Endothelial cell of umbilical vein (primary cell): ENCODE data around the gene CARMIL1. TPM values are rescaled to one million over a fixed set of nuclear protein-coding genes. Genes with fewer than 3 reads are reported as not detected.

Experiments used
- BruUV-seq: library from RNA; stranded (reverse); fragments of 400-500 nt; replicated peaks from 2 replicates; lab custom pipeline; 2021; lab: Mats Ljungman, UMichigan
- CTCF ChIA-PET: fragments of 300-600, 350-600 bp; sonication (Branson Sonifier 250); formaldehyde crosslinking; loops from one replicate; lab custom pipeline; 2021; ENCODE audit warnings: antibody characterized with exemption, inconsistent platforms; lab: Charles Lee
- POLR2A ChIA-PET: fragments of 300-600, 350-600 bp; sonication (Branson Sonifier 250); formaldehyde crosslinking; loops from one replicate; lab custom pipeline; 2021; ENCODE audit warnings: antibody characterized with exemption, inconsistent platforms; lab: Charles Lee
- DNase-seq: peaks from one replicate; pipeline ENCODE4 v3.0.0-alpha.2; 2011; ENCODE audit warnings: low read depth, low spot score
- FAIRE-seq: peaks from 2 replicates; lab custom pipeline; 2011; peaks lifted over from hg19 to GRCh38; lab: Jason Lieb, UNC
- H2AFZ ChIP-seq: 2 replicates; pipeline ENCODE4 v1.6.0; 2012; ENCODE audit warnings: low read depth, low read length, control low read depth, inconsistent platforms
- H3K27ac ChIP-seq: 2 replicates; pipeline ENCODE4 v1.5.1; 2011; ENCODE audit warnings: low read depth, mild to moderate bottlenecking, control low read depth, low read length, moderate library complexity; ENCODE audit not compliant: insufficient read depth
- H3K27me3 ChIP-seq, 2 experiments: 2 replicates each; pipeline versions ENCODE4 v1.6.0 to v1.6.1; 2011; ENCODE audit warnings: low read length in 2 of 2, mixed read lengths in 1 of 2; ENCODE audit not compliant: control insufficient read depth in 2 of 2, insufficient read depth in 2 of 2
- H3K36me3 ChIP-seq, 2 experiments: 2 replicates in 1 of 2; 3 replicates in 1 of 2; pipeline ENCODE4 v1.5.1; 2011; ENCODE audit warnings: low read length in 2 of 2, mild to moderate bottlenecking in 1 of 2, moderate library complexity in 1 of 2; ENCODE audit not compliant: control insufficient read depth in 2 of 2, insufficient read depth in 2 of 2; ENCODE audit errors: extremely low read depth in 1 of 2
- H3K4me1 ChIP-seq: 3 replicates; pipeline ENCODE4 v1.5.1; 2011; ENCODE audit warnings: mild to moderate bottlenecking, low read length; ENCODE audit not compliant: control insufficient read depth, insufficient read depth; ENCODE audit errors: extremely low read depth
- H3K4me2 ChIP-seq: 2 replicates; pipeline ENCODE4 v1.6.1; 2011; ENCODE audit warnings: low read length, control low read depth, mixed read lengths; ENCODE audit not compliant: insufficient read depth
- H3K4me3 ChIP-seq, 3 experiments: fragments of 200-600 bp in 1 of 3; sonication (generic), shearing (Covaris generic) in 1 of 3; replicated peaks in 1 of 3; 2 replicates each; pipeline ENCODE4 v1.5.1; 2011 to 2016; ENCODE audit warnings: control low read depth in 3 of 3, low read length in 3 of 3, mild to moderate bottlenecking in 2 of 3, inconsistent platforms in 1 of 3, low read depth in 1 of 3, moderate library complexity in 1 of 3; ENCODE audit not compliant: insufficient read depth in 1 of 3
- H3K79me2 ChIP-seq: 2 replicates; pipeline ENCODE4 v1.6.0; 2012; ENCODE audit warnings: low read length, inconsistent platforms; ENCODE audit not compliant: control insufficient read depth, insufficient read depth
- H3K9ac ChIP-seq: replicated peaks from 2 replicates; pipeline ENCODE3; 2011; ENCODE audit warnings: low read length, control low read depth; ENCODE audit not compliant: insufficient read depth; ENCODE audit errors: extremely low read depth
- H3K9me1 ChIP-seq: replicated peaks from 3 replicates; pipeline ENCODE4 v1.6.0; 2011; ENCODE audit warnings: mild to moderate bottlenecking, low read length; ENCODE audit not compliant: control insufficient read depth, insufficient read depth; ENCODE audit errors: extremely low read depth
- H3K9me3 ChIP-seq: replicated peaks from 2 replicates; pipeline ENCODE4 v1.5.1; 2012; ENCODE audit warnings: low read length, inconsistent platforms; ENCODE audit not compliant: control insufficient read depth, insufficient read depth
- H4K20me1 ChIP-seq: replicated peaks from 2 replicates; pipeline ENCODE3; 2011; ENCODE audit warnings: mild to moderate bottlenecking, low read length; ENCODE audit not compliant: control insufficient read depth, insufficient read depth; ENCODE audit errors: extremely low read depth
- EZH2 ChIP-seq: IDR thresholded peaks from 2 replicates; pipeline ENCODE4 v1.6.1; 2012; ENCODE audit warnings: borderline replicate concordance, low read depth, mild to moderate bottlenecking, moderate library complexity, low read length, inconsistent platforms; ENCODE audit not compliant: severe bottlenecking
- FOS ChIP-seq: IDR thresholded peaks from 2 replicates; pipeline ENCODE4 v1.6.1; 2011; ENCODE audit warnings: mild to moderate bottlenecking, low read length, moderate library complexity, borderline replicate concordance; ENCODE audit not compliant: insufficient read depth
- GATA2 ChIP-seq: IDR thresholded peaks from 2 replicates; pipeline ENCODE4 v1.7.0; 2011; ENCODE audit warnings: low read depth, mild to moderate bottlenecking, moderate library complexity, mixed read lengths, low read length; ENCODE audit not compliant: insufficient read length, insufficient read depth
- JUN ChIP-seq: IDR thresholded peaks from 2 replicates; pipeline ENCODE4 v1.6.1; 2011; ENCODE audit warnings: borderline replicate concordance, low read depth; ENCODE audit not compliant: insufficient read length, insufficient read depth
- MYC ChIP-seq: IDR thresholded peaks from one replicate; pipeline ENCODE4 v1.6.1; 2011; ENCODE audit warnings: mild to moderate bottlenecking, low read depth, low read length
- POLR2A ChIP-seq: IDR thresholded peaks from 2 replicates; pipeline ENCODE4 v1.6.1; 2012; ENCODE audit warnings: low read depth, mild to moderate bottlenecking, control low read depth, low read length
- POLR2AphosphoS5 ChIP-seq: IDR thresholded peaks from 2 replicates; pipeline ENCODE4 v1.6.1; 2012; ENCODE audit warnings: low read depth, mild to moderate bottlenecking, control low read depth, low read length, moderate library complexity; ENCODE audit not compliant: insufficient read depth
- dilution Hi-C: fragments of 300-500 bp; cut with MboI; formaldehyde crosslinking; loops from one replicate; pipeline ENCODE4 v1.15.0; 2019; ENCODE audit warnings: low sequenced_read_pairs; ENCODE audit not compliant: extremely low pct_ligation_motif_present
- intact Hi-C: fragments of 100-400 bp; cut with micrococcal nuclease; formaldehyde crosslinking; loops from one replicate; pipeline ENCODE4 v1.10.0; 2022
- polyA plus RNA-seq, 4 experiments: library from polyadenylated mRNA; depleted of rRNA in 3 of 4; stranded (reverse) in 3 of 4; unstranded in 1 of 4; fragments of >200 nt; gene quantifications; 2 replicates each; pipeline versions ENCODE4 v1.2.1 to v1.2.3, GENCODE V29; 2011 to 2012; ENCODE audit warnings: missing spikeins in 1 of 4
- total RNA-seq: library from RNA; stranded (reverse); gene quantifications from 2 replicates; pipeline ENCODE4 v1.2.3, GENCODE V29; 2021
- TF ChIP-seq, protein P1 (sequence below), 2 donors: IDR thresholded peaks; 1 replicate in 1 of 2; 2 replicates in 1 of 2; pipeline ENCODE4 v1.5.1; 2011; ENCODE audit warnings: low read length in 2 of 2, mild to moderate bottlenecking in 2 of 2, moderate library complexity in 2 of 2, control low read depth in 1 of 2, inconsistent platforms in 1 of 2, low read depth in 1 of 2; ENCODE audit not compliant: insufficient read depth in 1 of 2; ENCODE audit errors: extremely low read depth in 1 of 2
- TF ChIP-seq, protein P2 (sequence below): IDR thresholded peaks from 2 replicates; pipeline ENCODE4 v1.6.1; 2011; ENCODE audit not compliant: insufficient read depth, insufficient read length

Gene CARMIL1
- total and polyA plus RNA-seq, 2 donors (not counting 3 experiments of a cell fraction or from before 2014, with no cell fraction given): 1.3 to 8.7 TPM

DNA sequence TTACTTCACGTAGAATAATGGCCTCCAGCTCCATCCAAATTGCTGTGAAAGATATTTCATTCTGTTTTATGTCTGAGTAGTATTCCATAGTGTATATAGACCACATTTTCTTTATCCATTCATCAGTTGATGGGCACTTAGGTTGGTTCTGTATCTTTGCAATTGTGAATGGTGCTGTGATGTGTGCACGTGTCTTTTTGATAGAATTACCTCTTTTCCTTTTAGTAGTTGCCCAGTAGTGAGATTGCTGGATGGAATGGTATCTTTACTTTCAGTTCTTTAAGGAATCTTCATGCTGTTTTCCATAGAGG is 91.8 kb downstream of the CARMIL1 start:
- no peaks in the 10 kb centered on the region for H3K36me3 ChIP-seq
- BruUV-seq: no TSS peak
- H3K27me3 ChIP-seq: peaks cover 0 to 1% of the 10 kb centered on the region in 2 experiments
- no peaks in the 10 kb centered on the region for H3K9me1 ChIP-seq
- H3K9ac ChIP-seq: no peak overlapping the region
- H3K9me3 ChIP-seq: no peaks in the 10 kb centered on the region
- H3K4me3 ChIP-seq: no peak overlapping the region
- intact Hi-C loops (no loop called here), dilution Hi-C loops (no loop called here)
- no peak overlapping the region for H3K4me2 ChIP-seq
- H3K4me1 ChIP-seq: no peaks in the 10 kb centered on the region
- ChIA-PET POLR2A (no interaction called here), CTCF (no interaction called here)
- no peak overlapping the region for H3K27ac ChIP-seq
- no peaks in the 10 kb centered on the region for H4K20me1 ChIP-seq
- FAIRE-seq (no peak), DNase-seq (no peak)
- H2AFZ ChIP-seq: no peak overlapping the region
- H3K79me2 ChIP-seq: no peaks in the 10 kb centered on the region
- TF ChIP-seq, protein P1, sequence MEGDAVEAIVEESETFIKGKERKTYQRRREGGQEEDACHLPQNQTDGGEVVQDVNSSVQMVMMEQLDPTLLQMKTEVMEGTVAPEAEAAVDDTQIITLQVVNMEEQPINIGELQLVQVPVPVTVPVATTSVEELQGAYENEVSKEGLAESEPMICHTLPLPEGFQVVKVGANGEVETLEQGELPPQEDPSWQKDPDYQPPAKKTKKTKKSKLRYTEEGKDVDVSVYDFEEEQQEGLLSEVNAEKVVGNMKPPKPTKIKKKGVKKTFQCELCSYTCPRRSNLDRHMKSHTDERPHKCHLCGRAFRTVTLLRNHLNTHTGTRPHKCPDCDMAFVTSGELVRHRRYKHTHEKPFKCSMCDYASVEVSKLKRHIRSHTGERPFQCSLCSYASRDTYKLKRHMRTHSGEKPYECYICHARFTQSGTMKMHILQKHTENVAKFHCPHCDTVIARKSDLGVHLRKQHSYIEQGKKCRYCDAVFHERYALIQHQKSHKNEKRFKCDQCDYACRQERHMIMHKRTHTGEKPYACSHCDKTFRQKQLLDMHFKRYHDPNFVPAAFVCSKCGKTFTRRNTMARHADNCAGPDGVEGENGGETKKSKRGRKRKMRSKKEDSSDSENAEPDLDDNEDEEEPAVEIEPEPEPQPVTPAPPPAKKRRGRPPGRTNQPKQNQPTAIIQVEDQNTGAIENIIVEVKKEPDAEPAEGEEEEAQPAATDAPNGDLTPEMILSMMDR (IDR thresholded peaks at IDR 0.05; ENCODE audit: extremely low read depth in 1 of 2, insufficient read depth in 1 of 2, low read depth in 1 of 2, low read length in 2 of 2): no peak
- TF ChIP-seq FOS: no peak
- TF ChIP-seq, protein P2, sequence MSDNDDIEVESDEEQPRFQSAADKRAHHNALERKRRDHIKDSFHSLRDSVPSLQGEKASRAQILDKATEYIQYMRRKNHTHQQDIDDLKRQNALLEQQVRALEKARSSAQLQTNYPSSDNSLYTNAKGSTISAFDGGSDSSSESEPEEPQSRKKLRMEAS: no peak
- TF ChIP-seq JUN: no peak
- no peak for TF ChIP-seq GATA2
- TF ChIP-seq EZH2: no peak
- no peak for TF ChIP-seq POLR2AphosphoS5
- TF ChIP-seq POLR2A: no peak
- TF ChIP-seq MYC: no peak
